Measurements from ENCODE around the gene CEP120.

The CEP120 gene

DNA sequence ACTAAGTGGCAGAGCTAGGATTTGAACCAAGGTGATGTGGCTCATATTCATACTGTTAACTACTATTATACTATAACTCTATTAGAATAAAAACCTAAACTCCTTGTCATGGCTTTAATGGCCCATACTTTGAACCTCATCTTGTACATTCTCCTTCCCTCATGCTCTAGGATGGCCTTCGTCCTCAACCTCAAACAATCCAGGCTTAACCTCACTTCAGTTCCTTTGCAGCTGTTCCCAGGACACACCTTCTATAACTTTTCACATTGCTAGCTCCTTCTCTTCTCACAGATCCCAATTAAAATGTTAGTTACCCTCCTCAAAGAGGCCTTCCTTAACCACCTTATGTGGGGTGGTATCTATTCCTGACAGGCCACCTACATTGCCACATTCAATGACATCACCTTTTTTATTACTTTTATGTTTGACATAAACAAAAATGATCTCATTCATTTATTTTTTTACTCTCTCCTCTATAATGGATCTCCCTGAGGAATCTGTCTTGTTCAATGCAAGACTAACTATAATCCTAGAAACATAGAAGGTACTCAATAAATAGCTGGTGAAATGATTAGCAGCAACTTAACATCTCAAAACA, 53.7 kb downstream of the CEP120 start:
- no peak overlapping the region for H3K4me2 ChIP-seq (ENCODE audit: low read length)
- H3K9ac ChIP-seq (ENCODE audit: low read depth, low read length) = no peak overlapping the region
- H3K27me3 ChIP-seq (ENCODE audit: control insufficient read depth, insufficient read depth, low read length) = no peaks in the 10 kb centered on the region
- peaks cover 19% of the 10 kb centered on the region for H3K36me3 ChIP-seq (ENCODE audit: insufficient read depth, low read length)
- H3K9me3 ChIP-seq (replicated peaks; ENCODE audit: low read length) = no peaks in the 10 kb centered on the region
- H3K4me3 ChIP-seq (ENCODE audit: low read length) = no peak overlapping the region
- H3K4me1 ChIP-seq (ENCODE audit: control insufficient read depth, insufficient read depth, low read length) = peaks cover 5% of the 10 kb centered on the region

DNA sequence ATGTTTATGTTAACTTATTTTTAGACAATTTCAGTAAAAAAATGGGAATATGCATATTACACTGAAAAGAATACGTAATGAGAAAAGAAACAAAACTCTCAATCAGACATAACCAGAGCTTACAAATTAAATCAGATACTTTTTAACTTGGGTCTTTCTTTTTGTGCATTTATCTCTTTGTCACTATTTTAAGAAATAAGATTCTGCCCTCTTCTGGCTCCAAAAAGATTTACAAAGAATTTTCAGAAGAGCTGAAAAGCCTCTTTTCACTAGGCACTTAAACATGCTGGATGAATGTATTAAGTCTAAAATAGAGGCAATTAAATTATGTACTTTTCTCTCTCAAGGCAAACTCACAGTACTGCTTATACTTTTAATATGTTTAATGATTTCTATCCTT, 55.5 kb downstream of the CEP120 start:
- Histone ChIP-seq H3K36me3 (ENCODE audit: insufficient read depth, low read length) (peaks cover 13% of the 10 kb centered on the region), H3K27me3 (ENCODE audit: control insufficient read depth, insufficient read depth, low read length) (no peaks in the 10 kb centered on the region), H3K4me3 (ENCODE audit: low read length) (no peak overlapping the region), H3K9ac (ENCODE audit: low read depth, low read length) (no peak overlapping the region), H3K9me3 (replicated peaks; ENCODE audit: low read length) (no peaks in the 10 kb centered on the region), H3K4me1 (ENCODE audit: control insufficient read depth, insufficient read depth, low read length) (peaks cover 5% of the 10 kb centered on the region), H3K4me2 (ENCODE audit: low read length) (no peak overlapping the region)

DNA sequence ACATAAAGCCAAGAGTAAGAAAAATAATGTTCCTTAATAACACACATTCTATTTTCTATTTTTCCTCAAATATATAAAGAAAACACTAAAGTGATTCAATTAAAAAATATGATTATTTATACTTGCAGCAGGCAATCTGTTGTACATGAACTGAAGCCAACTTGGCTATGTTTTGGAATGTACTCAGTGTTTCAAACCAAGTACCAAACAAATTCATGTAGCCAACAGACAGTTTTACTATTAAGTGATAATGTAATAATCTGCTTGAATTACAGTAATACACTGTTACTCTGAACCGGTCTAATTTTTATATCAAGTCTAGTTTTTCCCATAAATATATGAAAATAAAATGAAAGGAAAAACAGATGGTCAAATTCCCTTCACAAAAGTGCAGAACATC, 58.0 kb downstream of the CEP120 start:
- Histone ChIP-seq H3K9ac (ENCODE audit: low read depth, low read length) (no peak overlapping the region), H3K9me3 (replicated peaks; ENCODE audit: low read length) (no peaks in the 10 kb centered on the region), H3K4me1 (ENCODE audit: control insufficient read depth, insufficient read depth, low read length) (peaks cover 5% of the 10 kb centered on the region), H3K27me3 (ENCODE audit: control insufficient read depth, insufficient read depth, low read length) (no peaks in the 10 kb centered on the region), H3K36me3 (ENCODE audit: insufficient read depth, low read length) (no peaks in the 10 kb centered on the region), H3K4me2 (ENCODE audit: low read length) (no peak overlapping the region), H3K4me3 (ENCODE audit: low read length) (no peak overlapping the region)

DNA sequence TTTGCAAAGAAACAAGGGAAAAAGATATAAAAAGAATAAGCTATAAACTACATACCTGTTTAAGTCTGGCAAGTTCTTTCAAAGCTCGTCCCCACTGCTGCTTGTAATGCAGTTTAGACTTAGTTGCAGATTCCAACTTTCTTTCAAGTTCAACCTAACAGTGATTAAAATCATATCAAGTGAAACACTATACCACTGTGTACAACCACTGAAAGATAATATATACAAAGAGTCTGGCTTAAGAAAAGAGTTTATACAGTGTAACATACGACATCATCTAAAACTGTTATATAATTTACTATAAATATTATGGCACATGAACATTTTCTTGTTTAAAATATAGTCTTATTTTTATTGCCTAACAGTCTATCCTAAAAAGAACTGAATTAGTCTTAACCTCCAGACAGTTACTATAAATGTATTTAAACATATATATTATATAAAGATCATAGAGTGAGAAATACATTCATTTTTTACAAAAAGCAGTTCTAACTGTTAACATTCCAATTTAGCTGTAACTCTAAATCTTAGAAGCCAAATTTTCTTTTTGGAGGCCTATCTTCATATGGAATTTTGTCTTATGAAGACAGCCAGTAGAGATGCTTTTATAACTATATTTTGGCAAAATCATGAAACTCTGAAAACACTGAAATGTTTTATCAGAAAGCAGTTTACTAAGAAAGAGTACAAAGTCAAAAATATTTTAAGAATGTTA, 58.6 kb downstream of the CEP120 start:
- Histone ChIP-seq H3K4me1 (ENCODE audit: control insufficient read depth, insufficient read depth, low read length) (peaks cover 5% of the 10 kb centered on the region), H3K4me2 (ENCODE audit: low read length) (no peak overlapping the region), H3K9ac (ENCODE audit: low read depth, low read length) (no peak overlapping the region), H3K27me3 (ENCODE audit: control insufficient read depth, insufficient read depth, low read length) (no peaks in the 10 kb centered on the region), H3K4me3 (ENCODE audit: low read length) (no peak overlapping the region), H3K9me3 (replicated peaks; ENCODE audit: low read length) (no peaks in the 10 kb centered on the region), H3K36me3 (ENCODE audit: insufficient read depth, low read length) (no peaks in the 10 kb centered on the region)

DNA sequence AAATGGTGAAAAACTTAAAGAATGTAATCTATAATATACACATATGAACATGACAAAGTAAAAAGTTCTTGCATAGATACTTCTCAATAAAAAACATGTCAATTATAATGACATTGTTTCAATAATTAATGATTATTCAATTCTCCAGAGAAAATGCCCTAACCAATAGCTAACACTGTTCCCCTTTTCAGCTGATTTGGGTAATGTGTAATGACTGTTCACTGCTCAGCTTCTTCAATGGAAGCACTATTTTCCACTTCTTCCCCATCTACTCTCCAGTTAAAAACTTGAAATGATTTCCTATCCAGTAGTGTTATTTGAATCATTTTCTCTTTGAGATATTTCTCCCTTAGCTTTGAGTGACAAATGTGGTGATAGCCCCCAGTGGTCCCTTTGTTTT, 62.3 kb downstream of the CEP120 start:
- H3K9me3 ChIP-seq (replicated peaks; ENCODE audit: low read length) = no peaks in the 10 kb centered on the region
- H3K4me1 ChIP-seq (ENCODE audit: control insufficient read depth, insufficient read depth, low read length) = peaks cover 5% of the 10 kb centered on the region
- no peak overlapping the region for H3K4me3 ChIP-seq (ENCODE audit: low read length)
- H3K9ac ChIP-seq (ENCODE audit: low read depth, low read length) = no peak overlapping the region
- no peaks in the 10 kb centered on the region for H3K27me3 ChIP-seq (ENCODE audit: control insufficient read depth, insufficient read depth, low read length)
- no peaks in the 10 kb centered on the region for H3K36me3 ChIP-seq (ENCODE audit: insufficient read depth, low read length)
- no peak overlapping the region for H3K4me2 ChIP-seq (ENCODE audit: low read length)

DNA sequence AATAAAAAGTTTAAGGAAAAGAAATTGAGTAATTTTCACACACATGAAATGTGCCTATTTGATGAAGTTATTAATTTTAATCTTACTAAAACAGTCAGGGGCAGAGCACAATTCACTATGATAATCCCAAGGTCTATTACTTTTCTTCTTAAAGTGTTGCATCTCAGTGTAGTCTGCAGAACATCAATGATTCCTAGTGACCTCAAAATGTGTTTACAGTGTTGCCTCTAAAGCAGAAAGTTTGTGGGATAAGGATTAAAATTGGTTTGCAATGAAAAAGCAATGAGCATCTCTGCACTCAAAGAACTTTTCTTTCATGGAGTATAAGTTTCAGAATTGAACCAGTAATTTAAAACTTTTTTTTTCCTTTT, 63.0 kb downstream of the CEP120 start:
- H3K4me1 ChIP-seq (ENCODE audit: control insufficient read depth, insufficient read depth, low read length) = peaks cover under 1% of the 10 kb centered on the region
- H3K27me3 ChIP-seq (ENCODE audit: control insufficient read depth, insufficient read depth, low read length) = no peaks in the 10 kb centered on the region
- no peak overlapping the region for H3K9ac ChIP-seq (ENCODE audit: low read depth, low read length)
- no peaks in the 10 kb centered on the region for H3K36me3 ChIP-seq (ENCODE audit: insufficient read depth, low read length)
- H3K9me3 ChIP-seq (replicated peaks; ENCODE audit: low read length) = no peaks in the 10 kb centered on the region
- no peak overlapping the region for H3K4me2 ChIP-seq (ENCODE audit: low read length)
- H3K4me3 ChIP-seq (ENCODE audit: low read length) = no peak overlapping the region

DNA sequence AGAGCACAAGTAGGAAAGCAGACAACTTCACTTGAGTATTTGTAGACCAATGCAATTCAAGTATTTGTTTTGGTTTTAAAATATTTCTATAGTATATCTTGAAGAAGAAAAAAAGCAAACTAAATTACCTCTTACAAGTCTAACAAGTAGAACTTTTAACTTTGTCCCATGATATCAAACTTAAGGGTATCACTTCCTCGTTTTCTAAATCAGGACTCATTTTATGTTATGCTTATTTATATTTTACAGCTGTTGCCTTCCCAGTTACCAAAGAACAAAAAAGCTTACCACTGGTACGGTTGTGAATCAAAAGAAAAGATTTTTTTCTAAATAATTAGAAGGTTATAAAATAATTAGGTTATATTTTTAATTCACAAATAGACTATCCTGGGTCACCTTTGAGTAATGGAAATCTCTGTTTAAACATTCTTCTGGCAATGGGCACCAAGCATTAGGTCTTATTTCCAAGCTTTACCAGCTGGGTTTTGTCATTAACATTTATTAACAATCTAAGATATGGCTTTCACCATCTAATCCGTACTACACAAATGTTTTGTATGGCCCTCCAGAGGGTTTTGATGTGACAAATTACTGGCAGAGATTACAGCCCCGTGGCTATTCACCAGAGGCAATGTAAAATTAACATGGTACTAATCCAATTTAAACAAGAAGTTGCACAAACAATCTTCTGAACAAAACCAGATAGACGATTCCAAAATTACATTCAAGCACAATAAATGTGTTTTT, 63.6 kb downstream of the CEP120 start:
- Histone ChIP-seq H3K36me3 (ENCODE audit: insufficient read depth, low read length) (no peaks in the 10 kb centered on the region), H3K4me3 (ENCODE audit: low read length) (no peak overlapping the region), H3K4me1 (ENCODE audit: control insufficient read depth, insufficient read depth, low read length) (no peaks in the 10 kb centered on the region)

DNA sequence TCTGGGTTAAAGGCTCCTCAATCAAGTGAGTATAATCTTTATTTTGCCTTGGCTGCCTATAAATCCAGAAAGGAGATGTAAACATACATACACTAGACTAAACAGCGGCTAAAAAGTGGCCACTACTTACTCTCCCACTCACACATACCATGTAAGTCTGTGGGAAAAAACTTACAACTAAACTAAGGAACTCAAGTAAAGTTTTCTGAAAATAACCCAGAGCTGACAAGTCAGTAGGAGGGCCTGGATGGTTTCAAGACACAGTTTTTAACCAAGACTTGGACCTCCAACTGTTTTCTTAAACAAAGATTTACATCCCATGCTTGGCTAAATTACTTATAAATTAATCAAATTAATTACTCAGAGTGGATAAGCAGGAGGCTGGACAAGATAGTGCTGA, 64.5 kb downstream of the CEP120 start:
- H3K4me1 ChIP-seq (ENCODE audit: control insufficient read depth, insufficient read depth, low read length) = no peaks in the 10 kb centered on the region
- H3K4me2 ChIP-seq (ENCODE audit: low read length) = no peak overlapping the region
- no peak overlapping the region for H3K9ac ChIP-seq (ENCODE audit: low read depth, low read length)
- no peaks in the 10 kb centered on the region for H3K9me3 ChIP-seq (replicated peaks; ENCODE audit: low read length)
- H3K27me3 ChIP-seq (ENCODE audit: control insufficient read depth, insufficient read depth, low read length) = no peaks in the 10 kb centered on the region
- no peak overlapping the region for H3K4me3 ChIP-seq (ENCODE audit: low read length)
- no peaks in the 10 kb centered on the region for H3K36me3 ChIP-seq (ENCODE audit: insufficient read depth, low read length)

More for the DNA sequence above, 63.6 kb downstream of the CEP120 start:
- H3K9ac ChIP-seq (ENCODE audit: low read depth, low read length) = no peak overlapping the region
- no peaks in the 10 kb centered on the region for H3K9me3 ChIP-seq (replicated peaks; ENCODE audit: low read length)
- H3K4me2 ChIP-seq (ENCODE audit: low read length) = no peak overlapping the region
- H3K27me3 ChIP-seq (ENCODE audit: control insufficient read depth, insufficient read depth, low read length) = no peaks in the 10 kb centered on the region

DNA sequence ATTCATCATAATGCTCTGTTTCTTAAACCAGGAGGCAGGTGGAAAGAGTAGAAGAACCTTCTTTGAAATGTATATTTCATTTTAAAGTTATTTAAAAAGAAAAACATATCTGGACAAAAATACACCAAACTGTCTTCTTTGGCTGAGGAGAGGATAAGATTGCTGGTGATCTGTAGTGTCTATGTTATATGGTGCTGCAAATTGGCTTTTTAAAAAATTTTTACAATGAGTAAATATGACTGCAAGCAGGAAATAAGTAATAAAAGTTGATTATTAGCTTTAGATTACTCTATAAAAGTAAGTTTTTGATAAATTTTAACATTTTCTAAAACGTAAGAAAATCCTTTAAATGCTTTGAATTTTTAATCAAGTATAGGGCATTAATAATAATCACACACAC, 64.9 kb downstream of the CEP120 start:
- H3K27me3 ChIP-seq (ENCODE audit: control insufficient read depth, insufficient read depth, low read length) = no peaks in the 10 kb centered on the region
- no peak overlapping the region for H3K4me3 ChIP-seq (ENCODE audit: low read length)
- H3K36me3 ChIP-seq (ENCODE audit: insufficient read depth, low read length) = no peaks in the 10 kb centered on the region
- H3K4me1 ChIP-seq (ENCODE audit: control insufficient read depth, insufficient read depth, low read length) = no peaks in the 10 kb centered on the region
- H3K9me3 ChIP-seq (replicated peaks; ENCODE audit: low read length) = no peaks in the 10 kb centered on the region
- H3K9ac ChIP-seq (ENCODE audit: low read depth, low read length) = no peak overlapping the region
- no peak overlapping the region for H3K4me2 ChIP-seq (ENCODE audit: low read length)

DNA sequence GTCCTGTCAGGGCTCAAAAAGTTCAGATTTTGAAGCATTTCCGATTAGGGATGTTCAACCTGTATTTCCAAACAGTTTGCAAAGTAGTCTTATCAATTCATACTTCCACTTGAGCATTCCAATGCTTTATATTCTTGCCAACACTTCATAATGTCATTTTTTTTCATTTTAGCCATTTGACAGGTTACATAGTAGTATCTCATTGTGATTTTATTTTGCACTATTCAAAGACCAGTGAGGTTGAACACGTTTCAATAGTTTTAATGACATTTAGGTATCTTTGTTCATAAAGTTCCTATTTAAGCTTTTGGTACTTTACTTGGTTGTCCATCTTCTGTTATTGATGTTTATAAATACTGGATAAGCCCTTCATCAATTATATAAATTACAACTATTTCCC, 71.4 kb downstream of the CEP120 start:
- Histone ChIP-seq H3K4me2 (ENCODE audit: low read length) (no peak overlapping the region), H3K9me3 (replicated peaks; ENCODE audit: low read length) (no peaks in the 10 kb centered on the region), H3K9ac (ENCODE audit: low read depth, low read length) (no peak overlapping the region), H3K4me1 (ENCODE audit: control insufficient read depth, insufficient read depth, low read length) (no peaks in the 10 kb centered on the region), H3K27me3 (ENCODE audit: control insufficient read depth, insufficient read depth, low read length) (no peaks in the 10 kb centered on the region), H3K4me3 (ENCODE audit: low read length) (no peak overlapping the region), H3K36me3 (ENCODE audit: insufficient read depth, low read length) (no peaks in the 10 kb centered on the region)

DNA sequence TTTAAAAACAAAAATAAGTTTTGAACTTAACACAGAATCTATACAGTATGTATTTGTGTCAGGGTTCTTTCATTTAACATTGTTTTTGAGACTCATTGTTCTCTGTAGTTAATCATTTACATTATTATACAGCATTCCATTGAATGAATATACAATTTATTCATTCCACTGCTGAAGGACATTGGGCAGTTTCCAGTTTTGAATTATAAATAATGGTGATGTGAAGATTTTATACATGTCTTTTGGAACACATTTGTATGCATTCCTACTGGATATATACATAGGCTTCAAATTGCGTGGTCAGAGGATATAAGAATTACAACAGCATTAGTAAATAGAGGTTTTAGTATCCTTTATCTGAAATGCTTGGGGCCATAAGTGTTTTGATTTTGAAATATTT, 72.0 kb downstream of the CEP120 start:
- Histone ChIP-seq H3K36me3 (ENCODE audit: insufficient read depth, low read length) (no peaks in the 10 kb centered on the region), H3K4me1 (ENCODE audit: control insufficient read depth, insufficient read depth, low read length) (no peaks in the 10 kb centered on the region), H3K4me2 (ENCODE audit: low read length) (no peak overlapping the region), H3K9me3 (replicated peaks; ENCODE audit: low read length) (no peaks in the 10 kb centered on the region), H3K27me3 (ENCODE audit: control insufficient read depth, insufficient read depth, low read length) (no peaks in the 10 kb centered on the region), H3K4me3 (ENCODE audit: low read length) (no peak overlapping the region), H3K9ac (ENCODE audit: low read depth, low read length) (no peak overlapping the region)

DNA sequence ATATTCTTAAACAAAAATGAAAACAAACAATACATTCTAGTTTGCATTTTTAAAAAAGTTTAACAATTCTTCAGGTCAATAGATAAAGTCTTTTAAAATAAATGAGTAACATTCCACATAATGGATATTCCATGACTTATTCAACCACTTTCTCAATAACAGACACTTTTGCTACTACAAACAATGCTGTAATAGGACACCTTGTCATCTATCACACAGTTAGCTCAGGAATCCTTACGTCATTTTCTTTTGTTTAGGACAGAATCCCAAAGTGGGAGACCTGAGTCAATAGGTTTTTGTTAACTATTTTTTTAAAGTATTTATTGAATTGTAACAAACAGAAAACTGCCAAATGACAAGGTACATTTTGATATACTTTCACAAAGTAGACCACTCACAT, 72.5 kb downstream of the CEP120 start:
- Histone ChIP-seq H3K4me2 (ENCODE audit: low read length) (no peak overlapping the region), H3K4me3 (ENCODE audit: low read length) (no peak overlapping the region), H3K9me3 (replicated peaks; ENCODE audit: low read length) (no peaks in the 10 kb centered on the region), H3K36me3 (ENCODE audit: insufficient read depth, low read length) (no peaks in the 10 kb centered on the region), H3K9ac (ENCODE audit: low read depth, low read length) (no peak overlapping the region), H3K27me3 (ENCODE audit: control insufficient read depth, insufficient read depth, low read length) (no peaks in the 10 kb centered on the region), H3K4me1 (ENCODE audit: control insufficient read depth, insufficient read depth, low read length) (no peaks in the 10 kb centered on the region)
